HG02588 (cell line): ENCODE results near the gene MCIDAS.

Experiments
- ATAC-seq: cut with Tn5 transposase; IDR thresholded peaks from one replicate; pipeline ENCODE4 v1.9.1; 2021; ENCODE audit warnings: mild to moderate bottlenecking, moderate library complexity; ENCODE audit not compliant: unreplicated experiment

The MCIDAS gene

DNA sequence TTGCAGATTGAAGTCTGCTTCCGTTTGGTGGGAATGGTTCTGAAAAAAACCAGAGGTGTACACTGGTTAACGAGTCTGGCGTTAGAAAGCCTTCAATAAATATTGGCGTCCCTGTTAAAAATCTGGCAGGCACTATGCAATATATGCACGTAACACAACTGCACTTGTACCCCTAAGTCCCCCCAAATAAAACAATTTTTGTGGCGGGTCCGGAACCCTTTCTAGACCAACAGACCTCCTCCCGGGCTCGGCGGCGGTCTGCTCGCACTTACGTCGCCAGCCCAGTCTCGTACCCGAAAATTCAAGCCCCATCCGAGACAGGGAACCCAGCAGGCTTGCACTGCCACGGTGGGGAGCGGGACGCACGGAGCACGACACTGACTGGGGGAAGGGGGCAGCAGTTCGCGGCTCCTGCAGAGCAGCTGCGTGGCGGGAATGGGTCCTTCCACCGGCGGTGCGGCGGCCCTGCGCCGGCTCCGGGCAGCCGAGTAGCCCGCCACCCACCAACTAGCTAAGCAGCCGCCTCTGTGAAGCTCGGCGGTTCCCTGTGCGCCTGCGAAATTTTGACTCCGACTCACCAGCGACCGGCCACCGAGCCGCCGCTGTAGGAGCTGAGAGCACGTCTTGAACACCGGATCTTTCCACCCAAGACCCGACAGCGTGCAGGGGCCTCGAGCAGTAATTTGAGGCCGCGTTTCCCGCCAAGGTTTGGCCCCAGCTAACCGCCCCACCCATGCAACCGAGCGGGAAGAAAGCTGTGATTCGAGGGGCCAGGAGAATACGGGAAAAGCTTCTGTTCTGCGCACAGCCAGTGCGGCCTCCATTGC lies 3.9 kb downstream of the MCIDAS start:
- ATAC-seq = no peak

DNA sequence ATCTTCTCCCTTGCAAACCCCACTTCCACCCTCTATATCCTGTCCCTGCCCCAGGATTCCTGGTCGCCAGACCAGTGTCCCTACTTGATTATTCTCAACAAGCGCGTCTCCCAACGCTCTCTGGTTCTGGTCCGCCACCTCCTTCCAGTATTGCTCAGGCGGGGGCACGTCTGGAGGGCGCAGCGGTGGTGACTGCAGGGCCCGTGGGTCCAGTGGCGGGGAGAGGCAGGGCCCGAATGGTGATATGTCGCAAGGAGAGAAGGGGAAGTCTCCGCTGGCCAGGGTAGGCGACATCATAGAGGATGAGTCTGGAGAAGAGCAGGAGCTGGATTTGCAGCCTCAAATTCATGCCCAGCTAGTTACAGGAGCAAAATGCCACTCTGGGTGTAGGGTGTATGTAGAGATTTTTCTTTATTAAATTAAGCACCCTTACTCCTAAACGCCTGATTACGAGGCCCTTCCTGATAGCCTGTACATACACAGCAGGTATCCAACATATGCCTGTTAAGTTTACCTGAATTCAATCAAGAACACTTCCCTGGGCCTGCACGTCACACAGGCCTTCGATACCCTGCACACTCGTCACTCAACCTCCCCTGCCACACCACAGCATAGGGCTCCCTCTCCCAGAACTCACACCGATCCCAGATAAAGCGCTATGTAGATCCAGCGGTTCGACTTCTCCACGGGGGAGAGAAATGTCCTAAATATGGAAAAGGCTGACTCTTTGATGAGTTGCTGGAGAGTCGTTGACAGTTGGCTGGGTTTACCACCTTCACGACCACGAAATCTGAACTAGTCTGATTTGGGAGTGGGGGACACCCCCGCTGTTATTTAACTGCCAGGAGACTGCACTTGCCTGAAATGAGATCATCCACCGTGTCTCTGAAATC lies 4.8 kb downstream of the MCIDAS start:
- no peak for ATAC-seq

DNA sequence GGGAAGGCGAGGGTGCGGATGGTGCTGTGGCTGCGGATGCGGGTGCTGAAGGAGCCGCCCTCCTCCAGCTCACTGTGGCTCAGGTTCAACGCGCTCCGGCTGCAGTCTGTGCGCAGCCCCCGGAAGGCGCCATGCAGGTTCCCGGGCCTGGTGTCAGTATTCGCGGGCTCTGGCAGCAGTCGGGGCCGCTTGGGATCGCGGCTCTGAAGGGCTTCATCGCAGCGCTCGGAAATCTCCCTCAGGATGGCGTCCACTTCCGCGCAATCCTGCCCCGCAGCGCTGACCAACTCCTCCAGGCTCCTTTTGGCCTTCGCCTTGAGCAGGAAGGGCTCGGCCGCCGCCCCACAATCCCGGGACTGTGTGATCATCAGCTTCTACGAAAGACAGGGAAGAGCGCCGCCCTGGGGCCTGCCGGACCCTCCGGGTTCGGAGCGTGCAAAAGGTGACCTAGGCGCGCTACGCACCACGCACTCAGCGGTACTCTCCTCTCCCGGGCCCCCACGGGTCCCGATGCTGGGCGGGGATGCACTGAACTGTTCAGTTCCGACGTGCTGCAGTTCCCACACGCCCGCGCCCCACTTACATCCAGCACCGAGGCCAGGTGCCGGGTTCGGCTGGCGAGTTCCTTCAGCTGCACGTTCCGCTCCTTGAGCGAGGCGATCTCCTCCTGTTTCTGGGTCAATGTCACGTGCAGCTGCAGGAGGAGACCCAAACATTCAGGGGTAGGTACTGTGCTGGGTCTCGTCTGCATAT lies 6.5 kb downstream of the MCIDAS start:
- no peak for ATAC-seq

DNA sequence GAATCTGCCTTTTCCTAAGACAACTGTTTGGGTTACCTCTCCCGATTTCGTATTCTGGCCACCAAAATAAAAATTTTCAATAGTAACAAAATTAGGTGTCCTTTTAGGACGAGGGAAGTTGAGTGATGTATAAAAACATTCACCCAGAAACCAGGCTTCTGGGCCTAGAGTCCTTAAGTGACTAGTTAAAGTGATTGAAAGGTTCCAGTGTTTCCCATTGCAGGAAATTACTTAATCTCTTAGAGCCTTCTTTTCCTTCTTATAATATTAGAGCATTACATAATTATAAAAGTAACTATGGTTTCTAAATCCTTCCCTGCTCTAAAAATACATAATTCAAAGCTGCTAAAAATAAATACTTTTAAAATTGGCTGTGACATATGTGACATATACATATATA lies 7.3 kb downstream of the MCIDAS start:
- ATAC-seq = no peak

DNA sequence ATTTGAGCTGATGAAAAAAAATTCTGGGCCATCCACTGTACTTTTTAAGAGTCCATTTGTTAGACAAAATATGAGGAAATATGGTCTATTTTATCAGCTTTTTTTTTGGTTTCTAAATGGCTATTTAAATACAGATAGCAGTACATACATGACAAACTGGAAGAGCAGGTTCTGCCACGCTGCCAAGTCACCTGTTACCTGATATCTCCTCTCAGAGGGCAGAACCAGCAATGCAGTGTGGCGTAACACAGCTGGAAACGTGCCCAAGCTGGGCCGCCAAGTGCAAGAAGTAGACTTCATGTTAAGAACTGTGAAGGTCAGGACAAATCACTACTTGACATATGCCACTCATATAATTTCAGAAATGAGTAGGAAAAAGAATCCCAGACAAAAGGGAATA lies 8.1 kb downstream of the MCIDAS start:
- ATAC-seq = no peak

DNA sequence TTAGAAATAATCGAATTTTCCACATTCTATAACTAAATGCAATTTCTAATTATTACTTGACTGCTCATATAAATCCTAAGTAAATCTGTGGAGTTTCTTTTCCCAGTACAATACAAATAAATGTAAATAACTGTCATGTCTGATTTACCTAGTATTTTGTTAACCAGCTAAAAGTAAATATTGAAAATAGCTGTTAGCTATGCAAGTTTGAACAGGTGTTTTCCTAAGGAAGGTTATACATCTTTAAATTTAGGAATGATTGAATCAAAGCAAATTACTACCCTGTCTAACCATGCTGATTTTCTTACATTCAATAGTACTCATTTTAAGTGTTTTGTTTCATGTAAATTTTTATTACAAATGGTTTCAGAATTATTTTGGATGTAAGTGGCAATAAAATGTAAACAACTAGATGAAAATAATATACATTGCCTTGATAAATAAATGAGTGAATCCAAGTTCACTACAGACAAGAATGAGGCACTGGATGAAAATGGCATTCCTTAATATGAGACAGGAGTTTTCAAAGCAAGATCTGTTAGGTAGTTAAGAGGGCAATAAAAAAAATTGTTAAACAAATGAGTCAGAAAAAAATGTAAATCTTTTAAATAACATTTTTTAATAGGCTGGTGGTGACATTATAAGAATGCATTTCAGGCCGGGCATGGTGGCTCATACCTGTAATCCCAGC lies 15.8 kb downstream of the MCIDAS start:
- ATAC-seq = no peak

DNA sequence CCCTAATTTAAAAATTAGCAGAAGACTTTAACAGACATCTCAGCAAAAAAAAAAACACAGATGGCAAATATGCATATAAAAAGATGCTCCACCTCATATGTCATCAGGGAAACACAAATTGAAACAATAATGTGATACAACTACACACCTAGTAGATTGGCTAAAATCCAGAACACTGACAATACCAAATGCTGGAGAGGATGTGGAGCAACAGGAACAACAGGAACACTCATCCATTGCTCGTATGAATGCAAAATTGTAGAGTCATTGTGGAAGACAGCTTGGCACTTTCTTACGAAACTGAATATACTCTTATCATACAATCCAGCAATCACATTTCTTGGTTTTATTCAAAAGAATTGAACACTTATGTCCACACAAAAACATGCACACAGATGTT lies 22.1 kb downstream of the MCIDAS start:
- no peak for ATAC-seq

DNA sequence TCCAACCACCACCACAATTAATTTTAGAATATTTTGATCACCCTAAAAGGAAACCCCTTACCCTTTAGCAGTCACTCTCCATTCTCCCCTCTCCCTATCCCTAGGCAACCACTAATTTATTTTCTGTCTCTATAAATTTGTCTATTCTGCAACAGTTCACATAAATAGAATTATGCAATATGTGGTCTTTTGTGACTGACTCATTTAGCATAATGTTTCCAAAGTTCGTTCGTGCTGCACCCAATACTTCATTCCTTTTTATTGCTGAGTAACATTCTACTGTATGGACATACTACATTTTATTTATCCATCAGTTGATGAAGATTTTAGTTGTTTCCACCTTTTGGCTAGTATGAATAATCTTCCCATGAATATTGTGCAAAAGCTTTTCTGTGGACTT lies 36.0 kb downstream of the MCIDAS start:
- no peak for ATAC-seq

DNA sequence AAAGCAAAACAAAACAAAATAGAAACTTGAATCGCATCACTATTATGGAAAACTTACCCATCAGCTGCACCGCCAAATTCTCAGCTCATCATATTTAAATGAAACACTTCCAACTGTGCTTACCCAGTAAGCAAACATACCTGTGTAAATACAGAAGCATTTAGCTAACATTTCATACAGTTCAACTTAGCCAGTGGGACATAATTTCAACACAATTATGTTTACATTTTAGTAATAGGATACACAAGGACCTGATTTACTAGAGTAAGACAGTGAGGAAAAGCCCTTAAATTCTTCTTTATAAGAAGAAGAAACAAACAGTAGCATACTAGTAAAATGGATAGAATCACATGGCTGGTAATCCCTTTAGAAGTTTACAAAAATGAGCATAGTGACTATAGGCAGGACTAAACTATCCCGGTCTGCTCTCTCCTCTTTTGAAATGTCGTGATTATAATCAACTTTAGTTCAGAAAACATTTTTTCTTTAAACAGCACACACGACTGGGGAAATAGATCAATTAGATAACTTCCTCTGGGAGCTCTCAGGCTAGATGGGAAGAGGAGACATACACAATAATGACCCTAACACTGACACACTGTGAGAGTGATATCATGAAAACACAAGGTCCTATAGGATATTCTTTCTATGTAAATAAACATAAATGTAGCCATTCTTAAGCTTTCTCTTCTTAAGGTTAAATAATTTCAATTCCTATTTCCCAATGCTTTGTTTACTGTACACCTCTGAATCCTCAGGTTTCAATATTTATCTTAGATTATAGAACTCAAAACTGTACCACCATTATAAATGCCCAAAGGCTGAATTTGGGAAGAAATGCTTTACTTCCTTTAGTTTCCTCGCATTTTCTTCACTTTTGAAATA lies 38.2 kb downstream of the MCIDAS start:
- no peak for ATAC-seq

DNA sequence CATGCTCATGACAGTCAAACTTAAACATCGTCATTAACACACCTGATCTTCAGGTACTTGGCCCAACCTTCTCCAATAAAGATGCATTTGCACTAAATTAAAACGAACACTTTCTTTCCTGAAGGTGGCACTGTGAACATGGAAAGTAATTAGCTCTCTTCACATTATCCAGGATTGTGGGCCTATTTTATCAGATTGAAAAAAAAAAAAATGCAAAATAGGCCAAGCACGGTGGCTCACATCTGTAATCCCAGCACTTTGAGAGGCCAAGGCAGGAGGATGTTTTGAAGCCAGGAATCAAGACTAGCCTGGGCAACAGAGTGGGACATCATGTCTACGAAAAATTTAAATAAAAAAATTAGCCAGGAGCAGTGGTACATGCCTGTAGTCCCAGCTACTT lies 39.7 kb downstream of the MCIDAS start:
- no peak for ATAC-seq

DNA sequence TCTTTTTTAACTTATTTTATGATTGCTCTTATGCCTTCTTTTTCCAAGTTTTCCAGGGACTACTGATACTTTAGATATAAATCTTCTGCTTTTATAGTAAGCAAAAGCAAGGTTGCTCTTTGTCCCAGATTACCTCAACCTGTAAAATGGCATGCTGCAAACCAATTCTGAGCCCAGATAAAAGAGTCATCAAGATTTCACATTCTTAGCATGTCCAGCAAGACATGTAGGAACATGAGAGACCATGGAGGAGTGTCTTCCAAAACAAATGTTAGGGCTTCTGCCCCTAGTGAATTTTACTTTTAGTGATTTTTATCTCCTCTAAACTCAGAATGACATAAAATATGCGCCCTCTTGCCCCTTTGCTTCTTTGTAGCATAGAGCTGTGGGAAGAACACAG lies 47.1 kb downstream of the MCIDAS start:
- ATAC-seq = no peak

DNA sequence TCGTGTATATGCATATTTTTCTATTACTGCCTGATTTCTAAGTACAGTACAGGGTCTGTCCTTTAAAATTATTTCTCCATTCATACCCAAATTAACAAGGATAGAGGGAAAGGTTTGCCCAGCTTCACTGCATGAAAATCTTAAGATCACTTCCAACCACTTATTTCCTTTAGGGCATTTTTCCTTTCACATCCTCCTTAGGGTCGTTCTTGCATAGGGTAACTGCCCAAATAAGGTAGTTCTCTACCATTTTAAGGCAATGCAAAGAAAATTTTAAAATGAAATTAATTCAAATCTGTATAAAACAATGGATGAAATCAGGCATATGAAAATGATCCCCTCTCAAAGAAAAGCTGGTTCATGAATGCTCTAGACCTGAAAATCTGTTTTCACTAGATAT lies 50.0 kb downstream of the MCIDAS start:
- ATAC-seq = no peak

DNA sequence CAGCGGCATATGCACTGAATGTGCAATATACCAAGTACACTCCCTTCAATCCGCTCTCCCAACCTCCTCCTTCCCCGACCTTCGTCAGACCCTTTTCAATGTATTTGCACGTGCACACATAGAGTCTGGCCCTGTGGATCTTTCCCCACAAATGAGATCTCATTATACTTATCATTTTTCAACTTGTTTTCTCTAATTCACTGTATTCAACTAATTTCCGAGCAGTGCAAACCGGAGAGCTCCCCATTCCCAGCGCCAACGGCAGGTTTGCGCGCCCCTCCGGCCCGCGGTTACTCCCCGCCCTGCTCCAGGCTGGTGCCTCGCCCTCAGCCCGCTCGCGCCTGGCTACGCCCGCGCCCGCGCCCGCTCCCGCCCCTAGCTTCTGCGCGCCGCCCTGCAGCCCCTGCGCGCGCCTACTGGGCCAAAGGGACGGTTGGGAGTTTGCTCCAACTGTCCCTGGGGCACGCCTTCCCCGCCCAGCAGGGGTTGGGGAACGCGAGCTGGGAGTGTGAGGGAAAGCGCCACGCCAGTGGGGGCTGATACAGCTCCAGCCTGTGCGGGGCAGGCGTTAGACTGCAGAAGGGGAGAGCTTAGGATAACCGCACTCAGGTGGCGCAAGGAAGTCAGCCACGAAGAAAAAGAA lies 50.8 kb downstream of the MCIDAS start:
- ATAC-seq = no peak

DNA sequence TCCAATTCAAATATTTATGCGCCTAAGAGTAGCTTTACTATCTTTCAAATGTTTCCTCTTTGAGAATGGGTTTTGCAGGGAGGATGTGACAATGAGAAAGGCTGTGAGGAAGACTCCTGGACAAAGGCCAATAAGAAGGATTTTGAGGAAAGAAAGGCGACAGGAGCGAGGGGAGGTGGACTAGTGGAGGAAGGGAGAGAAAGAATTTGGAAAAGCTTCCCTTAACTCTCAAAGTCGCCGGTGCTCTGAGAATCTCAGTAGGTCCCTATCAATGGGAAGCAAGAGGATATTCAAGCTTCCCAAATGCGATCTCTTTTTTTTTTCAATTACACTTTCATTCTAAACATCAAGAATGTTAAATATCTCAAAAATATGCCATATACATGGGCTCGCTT lies 51.3 kb downstream of the MCIDAS start:
- no peak for ATAC-seq

DNA sequence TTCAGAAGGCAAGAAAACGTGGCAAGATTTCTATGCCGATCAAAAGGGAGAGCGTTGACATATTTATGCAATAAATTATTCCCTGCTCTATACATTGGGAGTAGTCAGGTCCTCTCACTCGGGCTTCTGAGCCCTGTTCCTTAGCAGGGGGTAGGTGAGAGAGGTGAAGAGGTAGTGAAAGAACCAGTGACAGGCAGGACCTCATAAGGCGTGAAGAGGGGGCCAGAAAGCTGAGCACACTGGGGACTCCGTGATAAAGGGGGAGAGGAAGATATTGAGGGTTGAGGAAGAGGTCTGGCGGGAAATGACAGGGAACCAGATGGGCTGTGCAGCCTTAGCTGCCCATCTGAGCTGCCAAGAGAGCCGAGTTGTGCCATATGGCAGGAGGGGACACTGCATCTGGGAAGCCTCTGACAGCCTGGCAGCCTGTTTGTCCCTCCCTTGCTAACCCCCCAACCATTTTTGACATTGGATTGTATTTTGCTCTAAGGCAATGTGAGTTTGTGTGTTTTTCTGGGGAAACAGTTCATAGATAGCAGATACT lies 53.4 kb downstream of the MCIDAS start:
- peak; percentile 12 for ATAC-seq

DNA sequence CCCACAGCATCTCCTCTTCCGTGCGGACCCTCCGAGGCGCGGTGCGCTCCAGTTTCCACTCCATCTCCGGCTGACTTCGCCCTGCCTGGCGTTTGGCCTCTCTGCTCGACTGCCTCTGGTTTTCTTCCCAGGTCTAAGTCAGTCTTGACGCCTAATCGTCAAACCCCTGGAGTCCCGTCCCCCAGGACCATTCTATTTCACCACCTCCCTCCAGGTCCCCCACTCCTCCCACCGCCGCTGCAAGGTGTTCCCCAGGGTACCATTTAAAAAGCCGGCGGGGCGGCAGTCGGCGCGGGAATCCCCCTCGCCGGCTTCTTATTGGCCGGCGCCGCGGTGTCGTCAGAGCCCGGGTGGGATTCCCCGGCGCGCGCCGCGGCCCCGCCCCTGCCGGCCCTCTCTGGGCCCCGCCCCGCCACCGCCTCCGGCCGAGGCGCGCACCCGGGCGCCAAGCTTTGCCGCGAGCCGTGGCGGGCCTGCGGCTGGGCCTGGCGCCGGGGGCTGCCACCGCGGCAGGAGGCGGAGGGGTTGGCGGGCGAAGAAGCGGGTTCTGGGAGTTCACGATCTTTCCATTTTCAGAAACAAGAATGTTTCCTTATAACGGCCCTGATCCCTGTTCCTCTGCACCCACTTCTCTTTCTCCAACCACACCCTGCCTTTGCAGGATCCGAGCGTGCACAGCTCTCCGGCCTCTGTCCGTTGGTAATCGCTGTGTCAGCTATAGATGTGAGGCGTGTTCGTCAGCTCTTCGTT lies 54.0 kb downstream of the MCIDAS start, which contains the start of gene CDC20B:
Gene CDC20B, minus strand, starts transcription at position 241 of the 750 bp plus-strand sequence. Its CDS starts 177 bp downstream, at position 64.
- ATAC-seq = peak; percentile 95

DNA sequence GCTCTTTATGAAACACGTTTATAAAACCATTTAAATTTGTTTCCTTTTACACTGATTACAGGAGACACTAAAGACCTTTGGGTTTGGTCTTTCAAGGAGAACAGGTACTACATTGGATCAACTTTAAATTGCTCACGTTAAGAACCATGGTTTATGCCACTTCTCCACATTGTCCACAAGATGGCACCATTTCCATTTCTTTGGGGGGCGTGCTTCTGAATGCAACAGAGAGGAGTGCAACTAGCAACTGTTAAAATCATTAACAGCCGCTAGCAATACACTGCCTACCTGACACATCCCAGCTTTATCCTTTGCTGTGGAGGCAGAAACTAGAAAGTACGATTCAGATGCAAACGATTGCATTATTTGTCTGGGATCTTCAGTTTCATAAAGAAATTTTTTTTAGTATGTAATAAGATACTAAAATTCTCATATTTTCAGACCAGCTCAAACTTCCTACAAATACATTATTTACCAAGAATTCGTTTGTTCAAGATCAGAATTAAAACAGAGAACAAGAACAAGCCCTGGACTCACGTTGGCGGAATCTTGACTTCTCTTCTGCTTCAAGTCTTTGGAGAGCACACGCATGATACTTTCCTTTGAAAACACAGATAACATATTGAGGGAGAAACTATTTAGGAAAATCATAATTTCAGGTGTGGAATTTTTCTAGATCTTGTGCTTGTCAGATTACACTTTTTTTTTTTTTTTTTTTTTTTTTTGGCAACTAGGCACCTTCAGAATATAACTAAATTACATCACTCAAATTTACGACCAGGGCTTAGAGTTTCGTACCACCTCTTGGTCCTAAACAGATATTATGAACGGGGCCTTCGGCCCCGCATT lies 54.8 kb downstream of the MCIDAS start:
- peak; percentile 46 for ATAC-seq
